OCI-LY7 (cell line): ENCODE data around the gene CYP2R1. TPM values are rescaled to one million over a fixed set of nuclear protein-coding genes. Genes with fewer than 3 reads are reported as not detected.

Experiments used
- BruUV-seq: library from RNA; stranded (reverse); fragments of 400-500 nt; replicated peaks from 2 replicates; lab custom pipeline; 2021; lab: Mats Ljungman, UMichigan
- CTCF ChIA-PET: fragments of 300-600 bp; sonication (Branson Sonifier 250); formaldehyde crosslinking; loops from one replicate; lab custom pipeline; 2022; ENCODE audit warnings: antibody characterized with exemption; ENCODE audit not compliant: unreplicated experiment; lab: Charles Lee
- POLR2A ChIA-PET: fragments of 300-600 bp; sonication (Branson Sonifier 250); formaldehyde crosslinking; loops from one replicate; lab custom pipeline; 2022; ENCODE audit warnings: antibody characterized with exemption; lab: Charles Lee
- DNase-seq: peaks from one replicate; pipeline ENCODE4 v3.0.0-alpha.2; 2015; ENCODE audit warnings: low spot score
- H2AFZ ChIP-seq: fragments of 200-600 bp; sonication (generic), shearing (Covaris generic); 2 replicates; pipeline ENCODE4 v1.6.1; 2014; ENCODE audit warnings: mild to moderate bottlenecking, antibody characterized with exemption, low read length, moderate library complexity
- H3K27ac ChIP-seq: fragments of 200-600 bp; sonication (generic); 2 replicates; pipeline ENCODE4 v1.5.1; 2014; ENCODE audit warnings: mixed run types, low read depth, mild to moderate bottlenecking, moderate library complexity, low read length, inconsistent platforms; ENCODE audit not compliant: poor library complexity, severe bottlenecking
- H3K36me3 ChIP-seq: fragments of 200-600 bp; sonication (generic); 2 replicates; pipeline ENCODE4 v1.6.1; 2014; ENCODE audit warnings: mild to moderate bottlenecking, antibody characterized with exemption, low read length, moderate library complexity, mixed read lengths; ENCODE audit not compliant: insufficient read depth
- H3K4me1 ChIP-seq: fragments of 200-600 bp; sonication (generic); 2 replicates; pipeline ENCODE4 v1.5.1; 2014; ENCODE audit warnings: mild to moderate bottlenecking, low read length; ENCODE audit not compliant: insufficient read depth, poor library complexity, severe bottlenecking
- H3K4me2 ChIP-seq: fragments of 200-600 bp; sonication (generic); 2 replicates; pipeline ENCODE4 v1.6.1; 2014; ENCODE audit warnings: mild to moderate bottlenecking, low read length
- H3K4me3 ChIP-seq: fragments of 200-600 bp; sonication (generic); 2 replicates; pipeline ENCODE4 v1.5.1; 2014; ENCODE audit warnings: mild to moderate bottlenecking, low read depth, low read length; ENCODE audit not compliant: poor library complexity, severe bottlenecking
- H3K79me2 ChIP-seq: fragments of 200-600 bp; sonication (generic); 2 replicates; pipeline ENCODE4 v1.6.1; 2016; ENCODE audit warnings: low read depth, mild to moderate bottlenecking, low read length, moderate library complexity, mixed read lengths; ENCODE audit not compliant: insufficient read depth
- H3K9me2 ChIP-seq: fragments of 200-600 bp; sonication (generic); 2 replicates; pipeline ENCODE4 v1.6.1; 2016; ENCODE audit warnings: mild to moderate bottlenecking, low read length, mixed read lengths; ENCODE audit not compliant: insufficient read depth
- H3K9me3 ChIP-seq: fragments of 200-600 bp; sonication (generic); 2 replicates; pipeline ENCODE4 v1.6.1; 2014; ENCODE audit warnings: mild to moderate bottlenecking, mixed run types, low read length, mixed read lengths
- H4K20me1 ChIP-seq: fragments of 200-600 bp; sonication (generic); 2 replicates; pipeline ENCODE4 v1.6.1; 2014; ENCODE audit warnings: mild to moderate bottlenecking, antibody characterized with exemption, low read length, moderate library complexity, mixed read lengths; ENCODE audit not compliant: insufficient read depth
- EZH2phosphoT487 ChIP-seq: fragments of 200-600 bp; sonication (generic); IDR thresholded peaks from 2 replicates; pipeline ENCODE4 v1.6.1; 2018; ENCODE audit warnings: low read depth, borderline replicate concordance, mild to moderate bottlenecking, mixed run types, antibody characterized with exemption, low read length, moderate library complexity, mixed read lengths
- intact Hi-C: fragments of 100-400 bp; cut with micrococcal nuclease; formaldehyde crosslinking; loops from one replicate; pipeline ENCODE4 v1.10.0; 2022; ENCODE audit not compliant: unreplicated experiment
- total RNA-seq, 2 experiments: library from RNA; depleted of rRNA in 1 of 2; stranded (reverse); fragments of >200 nt in 1 of 2; shearing (Covaris generic) in 1 of 2; gene quantifications; 2 replicates each; pipeline ENCODE4 v1.2.3, GENCODE V29; 2014 to 2022
- TF ChIP-seq, protein P1 (sequence below): fragments of 200-600 bp; sonication (generic); conservative IDR thresholded peaks from 2 replicates; pipeline ENCODE4 v1.5.1; 2014; ENCODE audit warnings: mild to moderate bottlenecking, antibody characterized with exemption, low read length, moderate library complexity, mixed read lengths

The CYP2R1 gene
- total RNA-seq, 2 experiments from 2014 or later: 24.8 to 38.0 TPM

DNA sequence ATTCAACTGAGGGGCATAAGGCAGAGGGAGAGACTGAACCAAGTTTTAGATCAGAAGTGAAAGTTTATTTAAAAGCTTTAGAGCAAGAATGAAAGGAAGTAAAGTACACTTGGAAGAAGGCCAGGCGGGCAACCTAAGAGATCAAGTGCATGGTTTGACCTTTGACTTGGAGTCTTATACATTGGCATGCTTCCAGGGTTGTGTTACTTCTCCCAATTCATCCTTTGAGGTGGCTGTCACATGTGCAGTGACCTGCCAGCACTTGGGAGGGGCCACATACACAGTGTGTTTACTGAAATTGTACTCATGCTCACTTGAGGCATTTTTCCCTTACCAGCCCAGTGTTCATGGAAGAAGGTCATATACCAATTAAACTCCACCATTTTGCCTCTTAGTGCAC is 30.4 kb downstream of the CYP2R1 start:
- POLR2A ChIA-PET: interaction anchor here (0.7 kb wide), 1 partner anchor 10 kb away, joined by 3 read pairs; no protein-coding TSS in a partner anchor
- Histone ChIP-seq H3K4me2 (no peak overlapping the region), H2AFZ (no peak overlapping the region), H3K36me3 (no peaks in the 10 kb centered on the region), H3K79me2 (no peaks in the 10 kb centered on the region), H4K20me1 (no peaks in the 10 kb centered on the region), H3K9me3 (no peaks in the 10 kb centered on the region), H3K27ac (no peak overlapping the region), H3K4me1 (no peaks in the 10 kb centered on the region), H3K4me3 (no peak overlapping the region), H3K9me2 (no peaks in the 10 kb centered on the region)
- DNase-seq: no peak
- intact Hi-C loops: no loop called here
- no TSS peak for BruUV-seq
- no peak for TF ChIP-seq EZH2phosphoT487
- TF ChIP-seq, protein P1, sequence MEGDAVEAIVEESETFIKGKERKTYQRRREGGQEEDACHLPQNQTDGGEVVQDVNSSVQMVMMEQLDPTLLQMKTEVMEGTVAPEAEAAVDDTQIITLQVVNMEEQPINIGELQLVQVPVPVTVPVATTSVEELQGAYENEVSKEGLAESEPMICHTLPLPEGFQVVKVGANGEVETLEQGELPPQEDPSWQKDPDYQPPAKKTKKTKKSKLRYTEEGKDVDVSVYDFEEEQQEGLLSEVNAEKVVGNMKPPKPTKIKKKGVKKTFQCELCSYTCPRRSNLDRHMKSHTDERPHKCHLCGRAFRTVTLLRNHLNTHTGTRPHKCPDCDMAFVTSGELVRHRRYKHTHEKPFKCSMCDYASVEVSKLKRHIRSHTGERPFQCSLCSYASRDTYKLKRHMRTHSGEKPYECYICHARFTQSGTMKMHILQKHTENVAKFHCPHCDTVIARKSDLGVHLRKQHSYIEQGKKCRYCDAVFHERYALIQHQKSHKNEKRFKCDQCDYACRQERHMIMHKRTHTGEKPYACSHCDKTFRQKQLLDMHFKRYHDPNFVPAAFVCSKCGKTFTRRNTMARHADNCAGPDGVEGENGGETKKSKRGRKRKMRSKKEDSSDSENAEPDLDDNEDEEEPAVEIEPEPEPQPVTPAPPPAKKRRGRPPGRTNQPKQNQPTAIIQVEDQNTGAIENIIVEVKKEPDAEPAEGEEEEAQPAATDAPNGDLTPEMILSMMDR: no peak
- CTCF ChIA-PET: no interaction called here

DNA sequence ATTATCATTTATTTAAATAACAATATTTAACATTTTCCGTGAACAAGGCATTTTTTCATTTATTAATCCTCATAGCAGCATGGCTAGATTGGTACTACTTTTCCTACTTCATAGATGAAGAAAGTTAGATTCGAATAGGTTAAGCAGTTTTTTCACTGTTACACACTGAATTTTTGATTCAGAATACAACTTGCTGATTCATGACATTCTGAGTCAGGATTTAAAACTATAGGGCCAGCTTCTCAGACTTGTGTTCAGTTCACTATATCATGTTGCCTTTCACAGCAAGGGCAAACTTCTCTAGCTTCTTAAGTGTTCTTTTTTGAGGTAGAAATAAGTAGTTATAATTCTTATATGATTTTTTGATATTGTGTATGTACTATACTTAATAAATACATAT is 31.5 kb downstream of the CYP2R1 start:
- no peaks in the 10 kb centered on the region for H3K9me3 ChIP-seq
- DNase-seq: no peak
- ChIA-PET CTCF (no interaction called here), POLR2A (interaction anchor here (1.2 to 1.3 kb wide), 2 partner anchors 10 to 12 kb away, joined by 4 read pairs; no protein-coding TSS in a partner anchor)
- H3K4me2 ChIP-seq: no peak overlapping the region
- H3K9me2 ChIP-seq: no peaks in the 10 kb centered on the region
- H4K20me1 ChIP-seq: no peaks in the 10 kb centered on the region
- no TSS peak for BruUV-seq
- H3K4me1 ChIP-seq: no peaks in the 10 kb centered on the region
- no peak overlapping the region for H3K4me3 ChIP-seq
- no peaks in the 10 kb centered on the region for H3K79me2 ChIP-seq
- intact Hi-C loops: no loop called here
- TF ChIP-seq, protein P1: no peak
- no peak for TF ChIP-seq EZH2phosphoT487
- H2AFZ ChIP-seq: no peak overlapping the region
- H3K36me3 ChIP-seq: no peaks in the 10 kb centered on the region
- H3K27ac ChIP-seq: no peak overlapping the region

DNA sequence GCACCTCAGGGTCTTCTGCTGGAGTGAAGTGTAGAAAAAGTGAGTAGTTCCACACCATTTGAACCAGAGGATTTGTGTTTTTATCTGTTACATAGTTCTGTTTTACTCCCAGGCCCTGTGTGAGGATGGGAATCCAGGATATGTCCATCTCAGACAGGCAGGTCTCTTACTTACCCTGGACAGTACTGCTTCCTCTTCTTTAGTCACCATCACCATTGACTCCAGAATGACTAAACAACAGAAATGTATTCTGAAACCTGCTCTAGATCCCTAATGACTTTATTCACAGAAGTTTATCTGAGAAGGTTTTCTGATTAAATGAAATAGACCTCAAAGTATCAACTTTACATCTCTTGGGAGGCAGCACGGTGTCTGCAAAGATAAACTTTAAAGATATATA is 33.6 kb downstream of the CYP2R1 start:
- Histone ChIP-seq H3K36me3 (no peaks in the 10 kb centered on the region), H2AFZ (no peak overlapping the region), H3K4me1 (no peaks in the 10 kb centered on the region), H3K4me3 (no peak overlapping the region), H3K9me2 (no peaks in the 10 kb centered on the region), H4K20me1 (no peaks in the 10 kb centered on the region), H3K9me3 (no peaks in the 10 kb centered on the region), H3K27ac (no peak overlapping the region), H3K4me2 (no peak overlapping the region), H3K79me2 (no peaks in the 10 kb centered on the region)
- TF ChIP-seq EZH2phosphoT487: no peak
- ChIA-PET CTCF (no interaction called here), POLR2A (interaction anchor here (0.8 to 1.2 kb wide), 2 partner anchors 19 to 188 kb away, joined by 3 read pairs; no protein-coding TSS in a partner anchor)
- no peak for DNase-seq
- BruUV-seq: no TSS peak
- intact Hi-C loops: no loop called here
